Measurements from ENCODE around the gene ZNF839.

Gene ZNF839

DNA sequence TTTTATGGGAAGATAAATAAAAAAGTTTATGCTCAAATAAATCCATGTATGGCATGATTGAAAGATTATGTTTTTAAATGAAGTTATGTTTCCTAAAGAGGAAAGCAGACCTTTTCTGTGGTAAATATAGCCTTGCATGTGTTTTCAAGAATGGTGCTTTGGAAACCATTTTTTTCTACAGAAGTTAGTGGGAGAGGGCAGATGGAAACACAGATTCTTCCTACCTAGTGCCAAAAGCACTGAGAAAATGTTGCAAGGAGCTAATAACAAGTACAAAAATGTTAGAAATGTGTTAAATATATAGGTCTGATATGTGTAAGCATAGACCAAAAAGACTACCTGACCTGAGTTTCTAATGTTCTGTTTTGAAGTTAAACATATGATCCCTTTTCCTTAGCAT, 67.5 kb downstream of the ZNF839 start:
- no peak for DNase-seq (ENCODE audit: low read depth in 2 of 2)

DNA sequence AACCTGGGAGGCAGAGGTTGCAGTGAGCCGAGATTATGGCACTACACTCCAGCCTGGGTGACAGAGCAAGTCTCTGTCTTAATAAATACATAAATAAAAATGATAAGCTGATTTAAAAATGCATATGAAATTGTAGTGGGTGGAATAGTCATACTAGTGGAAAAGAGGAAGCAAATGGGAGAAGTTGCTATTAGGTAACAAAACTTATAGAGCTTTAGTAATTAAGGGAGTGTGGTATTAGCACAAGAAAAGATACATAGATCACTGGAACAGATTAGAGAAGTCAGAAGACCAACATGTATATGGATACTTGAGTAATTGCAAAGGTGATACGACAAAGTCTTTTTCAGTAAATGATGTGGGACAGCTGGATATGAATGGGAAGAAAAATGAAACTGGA, 69.7 kb downstream of the ZNF839 start:
- DNase-seq (ENCODE audit: low read depth in 2 of 2), result no peak

DNA sequence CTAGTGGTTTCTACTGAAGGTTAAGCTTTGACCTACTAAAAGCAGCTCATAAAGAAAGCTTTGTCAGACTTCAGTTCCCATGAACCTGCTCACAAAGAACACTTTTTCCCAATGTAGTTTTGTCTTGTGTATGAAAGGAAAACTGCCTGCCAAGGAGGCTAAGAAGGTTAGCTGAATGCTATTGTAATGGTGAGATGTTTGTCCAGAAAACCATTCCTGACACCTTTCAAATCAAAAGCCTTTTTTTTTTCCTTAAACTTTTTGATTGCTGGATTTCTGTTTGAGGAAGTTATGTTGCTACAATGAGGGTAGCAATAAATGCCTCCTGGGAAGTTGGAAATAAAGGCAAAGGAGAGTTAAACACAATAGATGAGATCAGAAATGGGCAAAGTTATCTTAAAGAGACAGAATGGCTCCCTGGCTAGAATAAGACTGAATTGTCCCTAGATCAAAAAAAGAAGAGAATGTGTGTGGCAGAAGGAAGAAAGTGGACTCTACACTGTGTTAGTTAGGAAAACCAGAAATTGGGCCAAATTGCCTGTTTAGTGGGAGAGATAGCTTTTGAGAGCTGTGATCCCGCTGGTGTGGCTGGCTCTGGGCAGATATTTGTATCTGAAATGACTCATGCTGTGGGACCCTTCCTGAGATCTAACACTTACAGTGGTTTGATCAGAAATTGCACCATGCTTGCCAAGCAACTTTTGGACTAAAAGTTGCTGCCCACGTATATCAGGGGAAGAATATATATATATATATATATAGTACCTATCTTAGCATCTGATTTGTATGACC, 70.7 kb downstream of the ZNF839 start:
- no peak for DNase-seq (ENCODE audit: low read depth in 2 of 2)
